ENCODE data around the gene CASKIN2.
"Not testable (repeated sequence)": the region's sequence is repeated elsewhere in the genome, so short reads cannot be mapped to it uniquely, and the experiment has no call there.

Gene CASKIN2

DNA sequence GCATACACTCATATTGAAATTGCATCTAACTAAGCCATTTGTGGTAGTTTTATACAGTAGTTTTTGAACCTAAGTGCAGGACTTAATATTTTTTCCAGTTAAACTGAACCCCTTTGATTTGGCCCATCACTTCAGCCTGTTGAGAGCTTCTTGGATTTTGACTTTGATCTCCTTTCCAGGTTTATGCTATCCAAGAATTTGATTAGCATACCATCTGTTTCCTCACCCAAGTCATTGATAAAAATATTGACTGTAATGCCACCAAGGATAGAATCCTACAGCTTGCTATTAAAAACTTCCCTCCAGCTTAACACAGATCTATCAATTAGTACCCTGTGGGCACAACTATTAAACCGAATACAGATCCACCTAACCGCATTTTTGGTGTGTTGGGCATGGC lies 51.7 kb downstream of the CASKIN2 start:
- DNase-seq = no peak

DNA sequence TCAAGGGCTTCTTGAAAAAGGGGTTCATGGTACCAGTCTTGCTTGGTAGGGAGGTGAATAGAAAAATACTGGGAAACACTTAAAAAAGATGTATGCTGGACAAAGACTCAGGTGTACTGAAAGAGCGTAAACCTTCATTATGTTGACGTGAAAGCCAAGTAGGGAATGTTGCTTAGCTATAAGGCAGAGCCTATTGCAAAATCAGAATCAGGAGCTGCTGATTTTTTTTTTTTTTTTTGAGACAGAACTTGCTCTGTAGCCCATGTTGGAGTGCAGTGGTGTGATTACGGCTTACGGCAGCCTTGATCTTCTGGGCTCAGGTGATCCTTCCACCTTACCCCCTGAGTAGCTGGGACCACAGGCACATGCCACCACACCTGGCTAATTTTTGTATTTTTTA lies 55.0 kb downstream of the CASKIN2 start:
- no peak for DNase-seq

DNA sequence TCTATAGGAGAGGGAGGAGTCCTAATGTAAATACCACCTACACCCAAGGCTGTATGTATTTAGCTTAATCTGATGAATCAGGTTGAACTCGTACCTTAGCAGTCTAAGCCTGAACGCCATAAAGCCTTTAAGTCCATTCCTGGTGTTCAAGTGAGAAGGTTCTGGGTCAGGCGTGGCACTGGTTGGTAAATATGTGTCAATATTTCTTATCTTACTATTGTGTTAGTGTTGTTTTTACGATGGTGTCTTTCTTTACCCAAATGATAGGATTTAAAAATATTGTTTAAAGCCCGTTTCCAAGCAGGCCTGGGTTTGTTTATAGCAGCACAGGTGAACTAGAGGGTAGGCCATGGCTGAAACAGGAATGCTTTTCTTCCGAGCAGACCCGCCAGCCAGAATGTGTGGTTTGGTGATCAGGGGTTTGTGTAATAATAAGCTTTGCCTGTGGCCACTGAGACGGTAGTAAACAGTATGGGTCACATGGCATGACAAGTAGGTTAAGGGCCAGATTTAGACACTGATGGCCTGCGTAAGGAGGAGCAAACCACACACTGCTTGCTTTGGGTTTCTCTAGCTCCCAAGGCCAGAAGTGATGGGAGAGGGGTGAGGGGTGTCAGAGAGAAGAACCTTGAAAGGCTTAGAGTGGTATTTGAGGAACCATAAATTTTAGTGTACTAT lies 55.6 kb downstream of the CASKIN2 start:
- DNase-seq = no peak

DNA sequence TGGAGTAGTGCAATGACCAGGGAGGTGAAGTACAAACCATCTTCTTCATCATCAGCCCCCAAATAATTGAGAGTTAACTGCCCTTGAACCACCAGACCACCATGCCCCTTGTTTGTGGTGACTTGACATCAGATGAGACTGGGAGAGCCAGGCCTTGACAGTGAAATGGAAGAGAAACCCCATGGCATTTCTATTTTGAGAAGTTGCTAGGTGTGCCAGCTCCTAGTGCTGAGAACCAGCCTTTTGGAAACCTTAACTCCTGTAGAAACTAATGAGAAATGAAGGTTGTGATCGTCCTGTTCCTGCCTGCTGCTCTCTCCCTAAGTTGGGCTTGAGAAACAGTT lies 56.1 kb downstream of the CASKIN2 start:
- no peak for DNase-seq

DNA sequence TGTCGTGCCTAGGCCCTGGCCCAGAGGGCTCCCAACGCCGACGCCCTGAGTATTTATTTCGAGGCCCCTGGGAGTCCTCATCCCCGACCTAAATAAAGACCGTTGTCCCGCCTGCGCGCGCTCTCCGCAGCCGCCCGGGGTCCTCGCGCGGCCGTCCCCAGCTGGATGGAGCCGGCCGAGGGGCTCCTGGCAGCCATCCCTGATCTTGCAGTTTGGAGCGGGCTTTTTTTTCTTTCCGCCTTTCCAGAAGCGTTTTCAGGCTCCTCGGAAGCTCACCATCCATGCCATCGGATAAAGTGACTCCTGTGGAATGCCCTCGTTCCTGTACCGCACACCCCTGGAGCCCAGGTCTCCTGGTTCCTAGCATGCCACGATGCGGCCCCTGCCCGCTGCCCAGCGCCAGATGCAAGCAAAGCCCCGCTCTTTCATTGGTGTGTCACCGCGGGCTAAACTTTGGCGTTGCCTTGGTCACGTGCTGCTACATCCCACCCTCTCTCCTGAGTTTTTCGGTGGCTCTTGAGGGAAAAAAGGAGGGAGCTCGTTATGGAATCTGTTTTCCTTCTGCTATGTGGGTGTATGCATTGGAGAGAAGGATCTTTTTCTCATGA lies 58.2 kb downstream of the CASKIN2 start:
- no peak for DNase-seq

DNA sequence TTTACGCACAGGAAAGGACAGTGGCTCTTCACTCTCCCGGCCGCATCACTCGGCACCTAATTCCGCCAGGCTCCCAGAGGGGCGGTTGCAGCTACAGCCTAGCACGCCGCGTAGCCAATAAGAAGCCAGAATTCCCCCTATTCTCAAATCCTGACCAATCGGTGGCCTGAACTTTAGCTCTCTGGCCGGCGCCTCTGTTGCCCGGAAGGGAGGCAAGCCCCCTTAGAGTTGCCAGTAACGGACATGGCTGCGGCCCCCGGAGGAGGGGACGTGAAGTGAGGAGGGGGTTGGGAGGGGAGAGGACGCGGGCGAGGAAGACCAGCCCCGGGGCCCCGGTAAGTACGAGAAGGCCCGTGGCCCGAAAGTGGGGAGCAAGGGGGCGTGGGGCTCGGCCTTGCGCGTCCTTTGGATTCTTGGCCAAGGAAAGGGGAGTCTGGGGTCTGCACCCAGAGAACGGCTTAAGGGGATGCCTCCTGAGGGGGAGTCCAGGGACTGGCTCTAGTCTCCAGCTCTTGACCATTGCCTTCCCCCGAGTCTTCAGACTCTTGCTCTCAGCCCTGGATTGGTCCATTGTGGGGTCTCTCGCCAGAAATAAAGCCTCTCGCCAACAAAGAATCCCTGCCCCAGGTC lies 58.8 kb downstream of the CASKIN2 start, which contains the start of gene TMEM94:
TSS of gene TMEM94 (plus strand) at position 219 of the 630 bp plus-strand sequence. CDS start 15,271 bp downstream, outside the sequence.
- peak; percentile 98 for DNase-seq

DNA sequence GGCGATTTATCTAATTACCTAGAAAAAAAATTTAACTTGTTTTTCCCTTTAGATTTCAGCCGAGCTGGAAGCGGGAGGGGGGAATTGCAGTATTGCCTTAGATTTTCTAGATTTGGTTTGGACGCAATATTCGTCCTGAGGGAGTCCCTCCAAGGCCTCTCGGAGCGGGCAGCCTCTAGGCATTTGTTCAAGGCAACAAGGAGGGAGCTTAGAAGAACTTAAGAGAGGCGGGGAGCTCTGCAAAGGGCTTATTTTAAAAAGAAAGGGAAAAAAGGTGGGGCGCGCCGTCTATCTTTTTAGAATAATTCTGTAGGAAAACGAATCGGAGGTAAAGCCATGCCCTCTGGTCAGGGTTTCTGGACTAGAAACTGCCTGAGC lies 59.3 kb downstream of the CASKIN2 start:
- DNase-seq = no peak

DNA sequence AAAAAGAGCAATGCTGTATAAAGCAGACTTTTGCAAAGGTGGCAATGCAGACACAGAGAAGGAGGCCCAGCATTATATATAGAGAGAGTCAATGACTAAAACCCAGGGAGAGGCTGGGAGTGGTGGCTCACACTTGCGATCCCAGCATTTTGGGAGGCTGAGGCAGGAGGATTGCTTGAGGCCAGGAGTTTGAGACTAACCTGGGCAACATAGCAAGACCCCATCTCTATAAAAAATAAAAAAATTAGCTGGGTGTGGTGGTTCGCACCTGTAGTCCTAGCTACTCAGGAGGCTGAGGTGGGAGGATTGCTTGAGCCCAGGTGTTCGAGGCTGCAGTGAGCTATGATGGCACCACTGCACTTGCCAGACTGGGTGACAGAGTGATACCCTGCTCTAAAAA lies 60.7 kb downstream of the CASKIN2 start:
- DNase-seq = not testable (repeated sequence)

DNA sequence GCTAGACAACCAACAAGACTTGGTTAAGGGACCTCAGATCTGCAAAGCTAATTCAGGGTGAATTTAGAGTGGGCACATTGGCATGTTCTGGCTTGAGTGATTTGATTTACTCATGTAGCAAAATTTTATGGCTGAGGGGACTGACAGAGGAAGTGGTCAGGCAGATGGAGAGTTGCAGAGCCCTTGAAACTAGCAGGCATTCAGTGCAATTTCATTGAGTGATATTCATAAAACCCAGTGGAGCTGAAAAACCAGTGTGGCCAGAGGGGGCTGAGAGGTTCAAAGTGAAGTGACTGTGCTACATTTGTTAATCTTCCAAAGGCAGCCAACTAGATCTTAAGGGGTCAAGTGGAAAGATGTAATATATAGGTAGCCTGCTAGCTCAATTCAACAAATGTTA lies 61.1 kb downstream of the CASKIN2 start:
- DNase-seq = no peak

DNA sequence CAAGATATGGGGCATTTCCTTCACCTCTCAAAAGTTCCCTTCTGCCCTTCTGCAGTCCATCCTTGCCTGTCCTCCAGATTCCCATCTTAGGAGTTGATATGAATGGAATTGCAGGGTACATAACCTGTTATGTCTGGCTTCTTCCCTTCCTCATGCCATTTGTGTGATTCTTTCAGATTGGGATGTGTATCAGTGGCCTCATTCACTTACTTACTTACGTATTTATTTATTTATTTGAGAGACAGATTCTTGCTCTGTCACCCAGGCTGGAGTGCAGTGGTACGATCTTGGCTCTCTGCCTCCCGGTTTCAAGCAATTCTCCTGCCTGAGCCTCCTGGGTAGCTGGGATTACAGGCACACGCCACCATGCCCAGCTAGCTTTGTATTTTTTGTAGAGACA lies 65.1 kb downstream of the CASKIN2 start:
- DNase-seq = no peak

All from HCEC 1CT (cell line).